Ovary (tissue), 3 donors: ENCODE results near the gene KCNH8.

Experiments
- CTCF ChIP-seq, 3 donors: fragments of 450-650 bp in 2 of 3; fragments of 200-600 bp in 1 of 3; IDR thresholded peaks; one replicate each; pipeline versions ENCODE4 v1.5.1 to v1.8.0; 2016 to 2022; ENCODE audit warnings: antibody characterized with exemption in 3 of 3, mild to moderate bottlenecking in 1 of 3
- EP300 ChIP-seq: sonication (generic); formaldehyde crosslinking; IDR thresholded peaks from one replicate; pipeline ENCODE4 v1.6.1; 2017; ENCODE audit warnings: antibody characterized with exemption
- POLR2A ChIP-seq: fragments of 450-650 bp; IDR thresholded peaks from one replicate; pipeline ENCODE4 v1.6.1; 2017; ENCODE audit warnings: antibody characterized with exemption, mild to moderate bottlenecking, moderate library complexity
- donor health status: DM: no; HTN: no; CAD: no.

- TF ChIP-seq CTCF (IDR thresholded peaks at IDR 0.05) = no peak
- no peak for TF ChIP-seq EP300
- TF ChIP-seq POLR2A = no peak
These were observed 215.8 kb downstream of the KCNH8 start for GRCh38 chr3:19364148-19364547.
